Parathyroid adenoma (tissue), 2 donors: ENCODE results near the gene CD72.
"Not testable (repeated sequence)": the region's sequence is repeated elsewhere in the genome, so short reads cannot be mapped to it uniquely, and the experiment has no call there.

Experiments
- H2AFZ ChIP-seq: fragments of 300-600 bp; sonication (generic); one replicate; pipeline ENCODE4 v1.7.0; 2017; ENCODE audit warnings: antibody characterized with exemption, mild to moderate bottlenecking
- H3K27ac ChIP-seq: fragments of 300-600 bp; sonication (generic); one replicate; pipeline ENCODE4 v1.7.0; 2017
- H3K27me3 ChIP-seq: fragments of 300-600 bp; sonication (generic); one replicate; pipeline ENCODE4 v1.7.0; 2017; ENCODE audit warnings: low read length; ENCODE audit not compliant: control insufficient read depth, insufficient read depth
- H3K36me3 ChIP-seq: fragments of 300-600 bp; sonication (generic); one replicate; pipeline ENCODE4 v1.7.0; 2017; ENCODE audit warnings: low read length; ENCODE audit not compliant: control insufficient read depth, insufficient read depth
- H3K4me1 ChIP-seq: fragments of 300-600 bp; sonication (generic); one replicate; pipeline ENCODE4 v1.7.0; 2017; ENCODE audit warnings: control low read depth
- H3K4me2 ChIP-seq: fragments of 300-600 bp; sonication (generic); one replicate; pipeline ENCODE4 v1.7.0; 2017; ENCODE audit warnings: low read length
- H3K4me3 ChIP-seq: fragments of 300-600 bp; sonication (generic); one replicate; pipeline ENCODE4 v1.7.0; 2017; ENCODE audit warnings: low read depth, low read length
- H3K79me2 ChIP-seq: fragments of 300-600 bp; sonication (generic); one replicate; pipeline ENCODE4 v1.7.0; 2017; ENCODE audit warnings: control low read depth
- H3K9ac ChIP-seq: fragments of 300-600 bp; sonication (generic); one replicate; pipeline ENCODE4 v1.7.0; 2017; ENCODE audit warnings: mild to moderate bottlenecking
- H3K9me3 ChIP-seq: fragments of 300-600 bp; sonication (generic); one replicate; pipeline ENCODE4 v1.7.0; 2017; ENCODE audit warnings: low read length; ENCODE audit not compliant: control insufficient read depth
- CTCF ChIP-seq: fragments of 300-600 bp; sonication (generic); IDR thresholded peaks from one replicate; pipeline ENCODE4 v1.7.0; 2017; ENCODE audit warnings: antibody characterized with exemption, mild to moderate bottlenecking
- donor health status: primary hyperparathyroidism.

CD72 gene

GRCh38 chr9:35636877-35637246 lies 18.6 kb upstream of the CD72 start:
- H3K27me3 ChIP-seq, H2AFZ ChIP-seq, H3K9me3 ChIP-seq, H3K79me2 ChIP-seq, H3K9ac ChIP-seq, H3K36me3 ChIP-seq, H3K4me1 ChIP-seq, H3K4me3 ChIP-seq, H3K4me2 ChIP-seq, H3K27ac ChIP-seq: not testable (repeated sequence)

- Histone ChIP-seq H3K27ac (no peak overlapping the region), H3K4me3 (no peak overlapping the region), H3K4me2 (no peak overlapping the region), H3K9ac (no peak overlapping the region), H3K79me2 (no peaks in the 10 kb centered on the region), H3K9me3 (no peaks in the 10 kb centered on the region), H3K27me3 (no peaks in the 10 kb centered on the region), H3K4me1 (no peaks in the 10 kb centered on the region), H2AFZ (no peak overlapping the region), H3K36me3 (no peaks in the 10 kb centered on the region)
- TF ChIP-seq CTCF = no peak
These were observed 18.1 kb upstream of the CD72 start for GRCh38 chr9:35636135-35636876.

GRCh38 chr9:35635730-35636129 lies 17.5 kb upstream of the CD72 start:
- no peaks in the 10 kb centered on the region for H3K36me3 ChIP-seq
- no peaks in the 10 kb centered on the region for H3K79me2 ChIP-seq
- no peaks in the 10 kb centered on the region for H3K4me1 ChIP-seq
- no peak for TF ChIP-seq CTCF
- H2AFZ ChIP-seq = no peak overlapping the region
- H3K27ac ChIP-seq = no peak overlapping the region
- no peak overlapping the region for H3K4me3 ChIP-seq
- H3K4me2 ChIP-seq = no peak overlapping the region
- H3K9me3 ChIP-seq = no peaks in the 10 kb centered on the region
- H3K27me3 ChIP-seq = no peaks in the 10 kb centered on the region
- no peak overlapping the region for H3K9ac ChIP-seq

GRCh38 chr9:35629597-35629996 lies 11.4 kb upstream of the CD72 start:
- Histone ChIP-seq H3K9me3 (no peaks in the 10 kb centered on the region), H3K4me3 (no peak overlapping the region), H3K4me1 (no peaks in the 10 kb centered on the region), H3K4me2 (no peak overlapping the region), H3K9ac (no peak overlapping the region), H3K27me3 (no peaks in the 10 kb centered on the region), H3K36me3 (no peaks in the 10 kb centered on the region), H3K27ac (no peak overlapping the region), H2AFZ (no peak overlapping the region), H3K79me2 (no peaks in the 10 kb centered on the region)
- no peak for TF ChIP-seq CTCF

- Histone ChIP-seq H3K9me3 (no peaks in the 10 kb centered on the region), H3K4me1 (no peaks in the 10 kb centered on the region), H3K27ac (no peak overlapping the region), H2AFZ (no peak overlapping the region), H3K9ac (no peak overlapping the region), H3K79me2 (no peaks in the 10 kb centered on the region), H3K36me3 (no peaks in the 10 kb centered on the region), H3K4me3 (no peak overlapping the region), H3K4me2 (no peak overlapping the region), H3K27me3 (no peaks in the 10 kb centered on the region)
- no peak for TF ChIP-seq CTCF
These were observed 10.3 kb upstream of the CD72 start for GRCh38 chr9:35628389-35628991.
